T-cell (primary cell): Measurements from ENCODE around the gene POTEF. TPM values are rescaled to one million over a fixed set of nuclear protein-coding genes. Genes with fewer than 3 reads are reported as not detected.
"Not testable (repeated sequence)": the region's sequence is repeated elsewhere in the genome, so short reads cannot be mapped to it uniquely, and the experiment has no call there.

Experiments
- ATAC-seq, 4 experiments: fragments of 200-7000 bp in 3 of 4; fragments of 150-1000 bp in 1 of 4; cut with Tn5 transposase; replicated peaks in 1 of 4; 1 replicate in 3 of 4; 2 replicates in 1 of 4; pipeline ENCODE4 v1.10.0; 2021; ENCODE audit warnings: moderate library complexity in 3 of 4, mild to moderate bottlenecking in 2 of 4, moderate number of reproducible peaks in 1 of 4
- CTCF ChIA-PET, 2 donors: fragments of 300-600 bp; sonication (Branson Sonifier 250); formaldehyde crosslinking; loops; one replicate each; lab custom pipeline; 2022; ENCODE audit warnings: antibody characterized with exemption in 2 of 2; lab: Charles Lee
- POLR2A ChIA-PET, 2 donors: fragments of 300-600 bp; sonication (Branson Sonifier 250); formaldehyde crosslinking; loops; one replicate each; lab custom pipeline; 2022; ENCODE audit warnings: antibody characterized with exemption in 2 of 2; lab: Charles Lee
- DNase-seq, 35 experiments: peaks; one replicate each; pipeline versions ENCODE4 v3.0.0 to v3.0.0-alpha.2; 2013 to 2023
- H3K27ac ChIP-seq: one replicate; pipeline ENCODE4 v1.5.1; 2013; ENCODE audit warnings: low read length
- H3K27me3 ChIP-seq, 2 experiments: replicated peaks in 1 of 2; 1 replicate in 1 of 2; 2 replicates in 1 of 2; pipeline versions ENCODE4 v1.6.1 to v1.7.0; 2013; ENCODE audit warnings: low read length in 1 of 2, mixed read lengths in 1 of 2; ENCODE audit not compliant: control insufficient read depth in 2 of 2, insufficient read depth in 2 of 2; ENCODE audit errors: extremely low read depth in 1 of 2
- H3K36me3 ChIP-seq, 2 donors: 1 replicate in 1 of 2; 2 replicates in 1 of 2; pipeline versions ENCODE4 v1.6.1 to v1.7.0; 2013; ENCODE audit warnings: low read length in 1 of 2; ENCODE audit not compliant: control insufficient read depth in 2 of 2, insufficient read depth in 1 of 2; ENCODE audit errors: extremely low read depth in 1 of 2
- H3K4me1 ChIP-seq, 2 experiments: 1 replicate in 1 of 2; 2 replicates in 1 of 2; pipeline versions ENCODE4 v1.6.1 to v1.7.0; 2013; ENCODE audit warnings: low read length in 2 of 2, mixed read lengths in 1 of 2; ENCODE audit not compliant: insufficient read depth in 2 of 2, control insufficient read depth in 1 of 2; ENCODE audit errors: extremely low read depth in 1 of 2
- H3K4me3 ChIP-seq, 2 donors: 1 replicate in 1 of 2; 2 replicates in 1 of 2; pipeline versions ENCODE4 v1.5.1 to v1.7.0; 2013; ENCODE audit warnings: mild to moderate bottlenecking in 2 of 2, low read length in 1 of 2, moderate library complexity in 1 of 2; ENCODE audit not compliant: control insufficient read depth in 1 of 2; ENCODE audit errors: extremely low read depth in 1 of 2
- H3K9me3 ChIP-seq: 2 replicates; pipeline ENCODE4 v1.7.0; 2013
- H3K27ac Mint-ChIP-seq, 2 donors: one replicate each; pipeline ENCODE4 v1.8.0; 2020 to 2021; ENCODE audit warnings: mild to moderate bottlenecking in 2 of 2, mixed read lengths in 2 of 2
- H3K27me3 Mint-ChIP-seq, 2 donors: one replicate each; pipeline ENCODE4 v1.8.0; 2021 to 2022; ENCODE audit warnings: mixed read lengths in 2 of 2
- H3K36me3 Mint-ChIP-seq: one replicate; pipeline ENCODE4 v1.8.0; 2021; ENCODE audit warnings: mixed read lengths
- H3K4me1 Mint-ChIP-seq, 3 donors: one replicate each; pipeline ENCODE4 v1.8.0; 2020 to 2022; ENCODE audit warnings: mixed read lengths in 3 of 3, mild to moderate bottlenecking in 1 of 3
- H3K4me3 Mint-ChIP-seq, 3 donors: one replicate each; pipeline ENCODE4 v1.8.0; 2020 to 2022; ENCODE audit warnings: mild to moderate bottlenecking in 3 of 3, mixed read lengths in 3 of 3, moderate library complexity in 3 of 3
- H3K9me3 Mint-ChIP-seq, 3 donors: one replicate each; pipeline ENCODE4 v1.8.0; 2020 to 2022; ENCODE audit warnings: mixed read lengths in 3 of 3
- WGBS: methylation state at CpG from one replicate; pipeline ENCODE4 v1.1.5; 2013; ENCODE audit warnings: missing lambda C conversion rate; ENCODE audit not compliant: insufficient coverage; 5-methylcytosine and 5-hydroxymethylcytosine counted together
- total RNA-seq, 35 experiments: library from RNA in 6 of 35; stranded (reverse) in 6 of 35; fragments of 120-200 nt in 1 of 35; gene quantifications; one replicate each; pipeline versions ENCODE4 v1.2.1 to v1.2.4 and lab custom pipeline; 2013 to 2026

Gene POTEF
- total RNA-seq, 5 donors from 2014 or later (not counting 1 experiment from before 2014, with no cell fraction given): not detected

DNA sequence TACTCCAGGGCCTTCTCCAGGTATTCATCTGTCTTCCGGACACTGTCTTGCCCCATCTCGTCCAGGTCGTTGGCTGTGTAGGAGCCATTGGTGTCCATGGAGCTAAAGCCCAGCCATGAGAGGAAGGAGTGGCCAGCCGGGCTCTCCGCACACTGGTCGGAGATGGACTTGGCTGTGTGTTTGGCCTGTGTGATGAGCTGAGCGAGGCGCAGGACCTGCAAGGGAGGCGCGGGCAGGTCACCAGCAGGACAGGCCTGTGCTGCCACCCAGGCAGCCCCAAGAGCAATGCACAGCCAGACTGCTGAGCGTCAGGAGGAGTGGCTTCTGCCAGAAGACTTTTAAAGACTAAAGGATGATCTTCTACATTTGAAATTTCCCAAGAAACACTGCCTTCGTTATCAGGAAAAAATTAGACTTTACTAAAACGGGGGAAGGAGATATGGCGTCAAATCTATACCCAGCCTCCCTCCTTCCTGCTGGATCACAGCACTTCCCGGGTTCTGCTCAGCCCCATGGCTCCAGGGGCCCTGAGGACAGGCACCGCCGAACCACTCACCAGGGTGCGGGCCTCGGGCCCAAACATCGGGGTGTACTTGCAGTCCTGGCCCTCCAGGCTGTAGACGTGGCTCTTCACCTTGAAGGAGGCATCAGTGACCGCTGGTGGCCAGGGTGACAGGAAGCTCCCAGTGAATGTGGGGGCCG, 24.9 kb upstream of the POTEF start:
- H3K4me1 ChIP-seq, H3K4me3 Mint-ChIP-seq, H3K9me3 ChIP-seq, H3K27ac Mint-ChIP-seq, CTCF ChIA-PET, H3K27ac ChIP-seq, H3K9me3 Mint-ChIP-seq, H3K27me3 Mint-ChIP-seq, H3K27me3 ChIP-seq, H3K4me3 ChIP-seq, DNase-seq, ATAC-seq, H3K4me1 Mint-ChIP-seq, POLR2A ChIA-PET: not testable (repeated sequence)
- H3K36me3 ChIP-seq: peaks cover 0 to 15% of the 10 kb centered on the region in 2 donors
- 97% methylated on average over 4 of the region's 23 CpGs for WGBS
- H3K36me3 Mint-ChIP-seq: peaks cover 15% of the 10 kb centered on the region

- Histone ChIP-seq H3K9me3 (no peaks in the 10 kb centered on the region), H3K27me3 (no peaks in the 10 kb centered on the region), H3K27ac (no peak overlapping the region), H3K4me1 (no peaks in the 10 kb centered on the region), H3K36me3 (peaks cover 0 to 12% of the 10 kb centered on the region in 2 donors), H3K4me3 (no peak overlapping the region)
- ATAC-seq: no peak
- 90% methylated on average over 12 of the region's 25 CpGs for WGBS
- DNase-seq: no peak
- no peaks in the 10 kb centered on the region for H3K27me3 Mint-ChIP-seq
- peaks cover 0 to 3% (median 0%) of the 10 kb centered on the region in 3 donors for H3K4me1 Mint-ChIP-seq
- CTCF ChIA-PET: no interaction called here
- POLR2A ChIA-PET: no interaction called here
- H3K4me3 Mint-ChIP-seq: no peak overlapping the region
- no peaks in the 10 kb centered on the region for H3K9me3 Mint-ChIP-seq
- no peak overlapping the region for H3K27ac Mint-ChIP-seq
- H3K36me3 Mint-ChIP-seq: peaks cover 15% of the 10 kb centered on the region
Measured at GRCh38 chr2:130152816-130153595, 24.0 kb upstream of the POTEF start.

- H3K27me3 Mint-ChIP-seq, H3K9me3 Mint-ChIP-seq, H3K4me1 ChIP-seq, DNase-seq, H3K4me1 Mint-ChIP-seq, ATAC-seq, H3K27ac ChIP-seq, H3K27ac Mint-ChIP-seq, H3K4me3 Mint-ChIP-seq, H3K4me3 ChIP-seq, CTCF ChIA-PET, H3K27me3 ChIP-seq, H3K9me3 ChIP-seq: not testable (repeated sequence)
- peaks cover 0 to 12% of the 10 kb centered on the region in 2 donors for H3K36me3 ChIP-seq
- whole genome bisulfite sequencing: over 99% methylated on average over 16 of the region's 27 CpGs
- POLR2A ChIA-PET: interaction anchor here in 1 of 2 donors (0.6 kb wide), 1 partner anchor 245 kb away, joined by 7 read pairs; no protein-coding TSS in a partner anchor
- H3K36me3 Mint-ChIP-seq: peaks cover 15% of the 10 kb centered on the region
Measured at GRCh38 chr2:130152136-130152815, 23.3 kb upstream of the POTEF start.

DNA sequence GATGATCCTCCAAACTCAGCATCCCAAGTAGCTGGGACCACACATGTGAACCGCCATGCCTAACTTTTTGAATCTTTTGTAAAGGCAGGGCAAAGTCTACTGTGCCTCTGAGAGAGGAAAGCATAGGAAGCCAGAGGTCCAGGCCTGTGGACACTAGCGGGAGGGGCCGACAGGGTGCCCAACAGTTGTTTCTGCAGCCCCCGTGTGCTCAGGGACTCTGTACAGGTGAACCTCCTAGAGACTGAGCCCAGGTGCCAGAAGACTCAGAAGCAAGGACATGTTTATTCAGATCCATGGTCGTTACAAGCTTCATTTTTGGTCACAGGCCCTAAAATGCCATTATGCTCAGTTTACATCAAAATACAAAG, 22.1 kb upstream of the POTEF start:
- POLR2A ChIA-PET: not testable (repeated sequence)

GRCh38 chr2:130150181-130151144, 21.4 kb upstream of the POTEF start:
- 96% methylated on average over 20 of the region's 23 CpGs for WGBS
- no peak overlapping the region for H3K27ac ChIP-seq
- H3K27me3 Mint-ChIP-seq: peaks cover 5% of the 10 kb centered on the region in 2 donors
- peaks cover 0 to 1% (median 0%) of the 10 kb centered on the region in 3 donors for H3K4me1 Mint-ChIP-seq
- DNase-seq (no peak), ATAC-seq (no peak)
- no peak overlapping the region for H3K27ac Mint-ChIP-seq
- no peaks in the 10 kb centered on the region for H3K9me3 ChIP-seq
- peaks cover 0 to under 1% of the 10 kb centered on the region in 2 experiments for H3K4me1 ChIP-seq
- ChIA-PET CTCF (no interaction called here), POLR2A (no interaction called here)
- no peak overlapping the region for H3K4me3 ChIP-seq
- H3K27me3 ChIP-seq: peaks cover 4 to 8% of the 10 kb centered on the region in 2 experiments
- peaks cover 0 to 12% of the 10 kb centered on the region in 2 donors for H3K36me3 ChIP-seq
- no peak overlapping the region for H3K4me3 Mint-ChIP-seq
- H3K9me3 Mint-ChIP-seq: no peaks in the 10 kb centered on the region
- H3K36me3 Mint-ChIP-seq: peaks cover 11% of the 10 kb centered on the region

More for the DNA sequence above, 22.1 kb upstream of the POTEF start:
- no CpG with 5 or more reads among the region's 5 CpGs for WGBS
- H3K27me3 ChIP-seq, H3K4me3 ChIP-seq, H3K4me1 Mint-ChIP-seq, DNase-seq, H3K4me1 ChIP-seq, H3K27ac Mint-ChIP-seq, H3K27ac ChIP-seq, H3K27me3 Mint-ChIP-seq, H3K9me3 Mint-ChIP-seq, H3K9me3 ChIP-seq, ATAC-seq, H3K4me3 Mint-ChIP-seq, CTCF ChIA-PET: not testable (repeated sequence)
- peaks cover 11% of the 10 kb centered on the region for H3K36me3 Mint-ChIP-seq
- peaks cover 0 to 12% of the 10 kb centered on the region in 2 donors for H3K36me3 ChIP-seq
